C1 segment of cervical spinal cord (tissue), 14 donors: Measurements from ENCODE around the gene PITPNM1.
"Not testable (repeated sequence)": the region's sequence is repeated elsewhere in the genome, so short reads cannot be mapped to it uniquely, and the experiment has no call there.

Experiments used
- DNase-seq, 14 donors: peaks; one replicate each; lab custom pipeline; 2025; lab: John Stamatoyannopoulos, UW

Gene PITPNM1

GRCh38 chr11:67523556-67524479 is 18.7 kb upstream of the PITPNM1 start:
- DNase-seq = no peak

GRCh38 chr11:67522844-67523555 is 17.8 kb upstream of the PITPNM1 start, which contains the start of gene CABP2:
Gene CABP2, minus strand, starts transcription at chr11:67523446. Its CDS starts 120 bp downstream, at chr11:67523326.
- no peak for DNase-seq

- no peak for DNase-seq
These were observed 17.2 kb upstream of the PITPNM1 start for GRCh38 chr11:67522338-67522737.

- no peak for DNase-seq
These were observed 16.8 kb upstream of the PITPNM1 start for GRCh38 chr11:67521924-67522323.

GRCh38 chr11:67520856-67521824 is 16.0 kb upstream of the PITPNM1 start:
- no peak for DNase-seq

GRCh38 chr11:67519726-67520125 is 14.6 kb upstream of the PITPNM1 start:
- no peak for DNase-seq

- no peak for DNase-seq
These were observed 12.8 kb upstream of the PITPNM1 start for GRCh38 chr11:67517784-67518552.

- no peak for DNase-seq
These were observed 11.6 kb upstream of the PITPNM1 start for GRCh38 chr11:67516806-67517205.

GRCh38 chr11:67514116-67514515 is 9.0 kb upstream of the PITPNM1 start:
- DNase-seq = no peak

GRCh38 chr11:67511558-67511957 is 6.4 kb upstream of the PITPNM1 start:
- not testable (repeated sequence) for DNase-seq

GRCh38 chr11:67510023-67510345 is 4.8 kb upstream of the PITPNM1 start:
- no peak for DNase-seq

- DNase-seq = peak; percentile 81 to 99 (median 96)
These were observed 3.4 kb upstream of the PITPNM1 start for GRCh38 chr11:67508486-67509121.

- peak; percentile 81 to 99 (median 97) for DNase-seq
These were observed 2.8 kb upstream of the PITPNM1 start, which contains the start of gene CDK2AP2 for GRCh38 chr11:67507864-67508485. Gene CDK2AP2, minus strand, starts transcription at chr11:67508162. Its CDS starts 80 bp downstream, at chr11:67508082.

- peak in 2 of 14 donors; percentile 39 to 55 for DNase-seq
These were observed 2.2 kb upstream of the PITPNM1 start for GRCh38 chr11:67507242-67507863.

GRCh38 chr11:67506426-67507051 is 1.4 kb upstream of the PITPNM1 start:
- no peak for DNase-seq

GRCh38 chr11:67505605-67506396 is 638 bp upstream of the PITPNM1 start:
- peak; percentile 37 to 90 (median 72) for DNase-seq

- peak in 4 of 14 donors; percentile 3 to 48 (median 26) for DNase-seq
These were observed 886 bp downstream of the PITPNM1 start for GRCh38 chr11:67504005-67504949.
